BJ (cell line): ENCODE results near the gene KRT81. TPM values are rescaled to one million over a fixed set of nuclear protein-coding genes. Genes with fewer than 3 reads are reported as not detected.
"Not testable (repeated sequence)": the region's sequence is repeated elsewhere in the genome, so short reads cannot be mapped to it uniquely, and the experiment has no call there.

Source experiments
- CTCF ChIA-PET: fragments of 350-600 bp; formaldehyde crosslinking; extraction: SDS; loops from one replicate; lab custom pipeline; 2021; ENCODE audit warnings: antibody characterized with exemption, inconsistent platforms; lab: Yijun Ruan, JAX
- POLR2A ChIA-PET: fragments of 300-600 bp; sonication (Branson Sonifier 250); formaldehyde crosslinking; extraction: SDS; loops from one replicate; lab custom pipeline; 2021; ENCODE audit warnings: antibody characterized with exemption; lab: Charles Lee
- DNase-seq: peaks from one replicate; pipeline ENCODE4 v3.0.0-alpha.2; 2011; ENCODE audit warnings: low read depth
- H3K27me3 ChIP-seq: 2 replicates; pipeline ENCODE4 v1.6.0; 2011; ENCODE audit warnings: low read length; ENCODE audit not compliant: control insufficient read depth, insufficient read depth
- H3K36me3 ChIP-seq: 2 replicates; pipeline ENCODE4 v1.5.1; 2011; ENCODE audit warnings: low read length; ENCODE audit not compliant: control insufficient read depth, insufficient read depth
- H3K4me3 ChIP-seq: 2 replicates; pipeline ENCODE4 v1.5.1; 2011; ENCODE audit warnings: low read depth, mild to moderate bottlenecking, control low read depth, low read length
- polyA plus RNA-seq: library from polyadenylated mRNA; depleted of rRNA; stranded (reverse); fragments of >200 nt; gene quantifications from 2 replicates; pipeline ENCODE4 v1.2.3, GENCODE V29; 2011
- TF ChIP-seq, protein P1 (sequence below): IDR thresholded peaks from 2 replicates; pipeline ENCODE4 v1.5.1; 2011; ENCODE audit warnings: low read depth, mild to moderate bottlenecking, control low read depth, inconsistent platforms, low read length, moderate library complexity; ENCODE audit not compliant: insufficient read depth

KRT81 gene
- polyA plus RNA-seq, 1 experiment, result 24.7 TPM

GRCh38 chr12:52258335-52258901, 32.9 kb downstream of the KRT81 start:
- TF ChIP-seq, protein P1, sequence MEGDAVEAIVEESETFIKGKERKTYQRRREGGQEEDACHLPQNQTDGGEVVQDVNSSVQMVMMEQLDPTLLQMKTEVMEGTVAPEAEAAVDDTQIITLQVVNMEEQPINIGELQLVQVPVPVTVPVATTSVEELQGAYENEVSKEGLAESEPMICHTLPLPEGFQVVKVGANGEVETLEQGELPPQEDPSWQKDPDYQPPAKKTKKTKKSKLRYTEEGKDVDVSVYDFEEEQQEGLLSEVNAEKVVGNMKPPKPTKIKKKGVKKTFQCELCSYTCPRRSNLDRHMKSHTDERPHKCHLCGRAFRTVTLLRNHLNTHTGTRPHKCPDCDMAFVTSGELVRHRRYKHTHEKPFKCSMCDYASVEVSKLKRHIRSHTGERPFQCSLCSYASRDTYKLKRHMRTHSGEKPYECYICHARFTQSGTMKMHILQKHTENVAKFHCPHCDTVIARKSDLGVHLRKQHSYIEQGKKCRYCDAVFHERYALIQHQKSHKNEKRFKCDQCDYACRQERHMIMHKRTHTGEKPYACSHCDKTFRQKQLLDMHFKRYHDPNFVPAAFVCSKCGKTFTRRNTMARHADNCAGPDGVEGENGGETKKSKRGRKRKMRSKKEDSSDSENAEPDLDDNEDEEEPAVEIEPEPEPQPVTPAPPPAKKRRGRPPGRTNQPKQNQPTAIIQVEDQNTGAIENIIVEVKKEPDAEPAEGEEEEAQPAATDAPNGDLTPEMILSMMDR, result 0 out of 2 replicates have a peak, but pooled peaks have one; percentile 2
- no peak for DNase-seq
- no peak overlapping the region for H3K4me3 ChIP-seq
- H3K27me3 ChIP-seq, result peaks cover 4% of the 10 kb centered on the region
- ChIA-PET POLR2A (interaction anchor here (0.6 kb wide), 2 partner anchors 22 to 72 kb away, joined by 3 to 4 read pairs; no protein-coding TSS in a partner anchor), CTCF (interaction anchor here (0.8 to 2.8 kb wide), 7 partner anchors 12 to 69 kb away, joined by 3 to 11 read pairs (median 4); no protein-coding TSS in a partner anchor)
- no peaks in the 10 kb centered on the region for H3K36me3 ChIP-seq

DNA sequence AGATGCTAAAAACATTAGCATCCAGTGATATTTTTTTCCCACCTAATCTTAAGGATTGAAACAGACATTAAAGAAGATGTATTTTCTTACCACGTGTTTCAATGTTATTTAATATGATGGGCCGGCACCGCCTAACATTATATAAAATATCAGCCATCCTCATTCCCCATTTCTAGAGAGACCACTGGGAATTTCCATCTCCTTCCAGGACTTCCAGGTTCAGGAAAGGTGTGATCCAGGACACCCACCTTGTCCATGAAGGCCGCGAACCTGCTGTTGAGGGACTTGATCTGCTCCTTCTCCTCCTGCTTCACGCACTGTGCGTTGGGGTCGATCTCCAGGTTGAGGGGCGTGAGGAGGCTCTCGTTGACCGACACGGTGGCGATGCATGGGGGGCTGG, 33.4 kb downstream of the KRT81 start:
- ChIA-PET CTCF (interaction anchor here (0.8 to 2.8 kb wide), 3 partner anchors 13 to 20 kb away, joined by 3 to 11 read pairs (median 8); no protein-coding TSS in a partner anchor), POLR2A (interaction anchor here (0.6 kb wide), 1 partner anchor 21 kb away, joined by 4 read pairs; no protein-coding TSS in a partner anchor)
- DNase-seq, H3K36me3 ChIP-seq, H3K4me3 ChIP-seq, H3K27me3 ChIP-seq: not testable (repeated sequence)

DNA sequence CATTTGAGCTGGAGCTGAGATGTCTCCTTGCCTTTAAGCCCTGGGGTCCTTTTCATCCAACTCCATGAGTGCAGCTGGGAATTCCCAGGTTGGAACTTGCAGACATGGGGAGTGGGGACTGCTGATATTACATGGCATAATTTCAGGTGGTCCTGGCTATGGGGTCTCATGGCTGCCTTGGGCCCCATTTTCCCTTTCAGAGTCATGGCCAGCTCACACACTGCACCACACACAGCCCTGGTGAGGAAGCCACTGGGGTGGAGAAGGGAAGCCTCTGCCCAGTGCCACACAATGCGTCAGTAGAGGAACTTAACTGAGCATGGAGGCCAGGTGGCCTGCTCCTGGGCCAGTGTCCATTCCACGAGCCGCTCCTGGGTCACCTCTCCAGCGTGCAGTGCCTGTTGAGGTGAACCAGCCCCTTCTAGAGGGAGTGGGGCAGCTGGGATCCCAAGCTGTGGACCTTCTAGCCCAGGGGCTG, 34.2 kb downstream of the KRT81 start:
- Histone ChIP-seq H3K4me3 (no peak overlapping the region), H3K36me3 (no peaks in the 10 kb centered on the region), H3K27me3 (peaks cover 4% of the 10 kb centered on the region)
- TF ChIP-seq, protein P1, result no peak
- CTCF ChIA-PET, result interaction anchor here (4.8 kb wide), 1 partner anchor 22 kb away, joined by 16 read pairs; no protein-coding TSS in a partner anchor
- no peak for DNase-seq
- POLR2A ChIA-PET, result no interaction called here

- ChIA-PET POLR2A (no interaction called here), CTCF (interaction anchor here (4.8 kb wide), 1 partner anchor 23 kb away, joined by 16 read pairs; no protein-coding TSS in a partner anchor)
- no peak for DNase-seq
- Histone ChIP-seq H3K36me3 (no peaks in the 10 kb centered on the region), H3K4me3 (no peak overlapping the region), H3K27me3 (peaks cover 4% of the 10 kb centered on the region)
- TF ChIP-seq, protein P1, result no peak
Measured at GRCh38 chr12:52256584-52256935, 34.8 kb downstream of the KRT81 start.

GRCh38 chr12:52255926-52256583, 35.3 kb downstream of the KRT81 start:
- TF ChIP-seq, protein P1, result no peak
- H3K4me3 ChIP-seq, result no peak overlapping the region
- ChIA-PET POLR2A (no interaction called here), CTCF (interaction anchor here (1.2 to 4.8 kb wide), 2 partner anchors 18 to 23 kb away, joined by 3 to 16 read pairs; partner anchors contain the start of gene KRT86)
- no peak for DNase-seq
- H3K36me3 ChIP-seq, result no peaks in the 10 kb centered on the region
- H3K27me3 ChIP-seq, result peaks cover 4% of the 10 kb centered on the region
